Panc1 (cell line): ENCODE measurements around the gene MYL3. TPM values are rescaled to one million over a fixed set of nuclear protein-coding genes. Genes with fewer than 3 reads are reported as not detected.

Experiments used
- ATAC-seq: fragments of 200-7000 bp; cut with Tn5 transposase; 2 replicates; pipeline ENCODE4 v1.9.1; 2020; ENCODE audit warnings: mild to moderate bottlenecking, moderate library complexity
- BruUV-seq: library from RNA; stranded (reverse); fragments of 400-500 nt; replicated peaks from 2 replicates; lab custom pipeline; 2021; lab: Mats Ljungman, UMichigan
- CTCF ChIA-PET: fragments of 300-600 bp; sonication (Branson Sonifier 250); formaldehyde crosslinking; loops from one replicate; lab custom pipeline; 2022; ENCODE audit warnings: antibody characterized with exemption; lab: Charles Lee
- POLR2A ChIA-PET: fragments of 300-600 bp; sonication (Branson Sonifier 250); formaldehyde crosslinking; loops from one replicate; lab custom pipeline; 2022; ENCODE audit warnings: antibody characterized with exemption; lab: Charles Lee
- DNase-seq: peaks from one replicate; pipeline ENCODE4 v3.0.0-alpha.2; 2010; ENCODE audit warnings: low read depth, low spot score
- H3K27ac ChIP-seq: 2 replicates; pipeline ENCODE4 v1.5.1; 2011; ENCODE audit warnings: mild to moderate bottlenecking, low read length, inconsistent platforms
- H3K27me3 ChIP-seq: fragments of 200-500 bp; sonication (Bioruptor generic); 2 replicates; pipeline ENCODE4 v1.6.0; 2014; ENCODE audit warnings: low read length, inconsistent platforms; ENCODE audit not compliant: control insufficient read depth, insufficient read depth
- H3K36me3 ChIP-seq: fragments of 200-500 bp; sonication (Bioruptor generic); 2 replicates; pipeline ENCODE4 v1.5.1; 2014; ENCODE audit warnings: inconsistent platforms, mild to moderate bottlenecking, low read length, moderate library complexity; ENCODE audit not compliant: control insufficient read depth, insufficient read depth
- H3K4me1 ChIP-seq: 2 replicates; pipeline ENCODE4 v1.5.1; 2011; ENCODE audit warnings: inconsistent platforms, mild to moderate bottlenecking, low read length, moderate library complexity; ENCODE audit not compliant: control insufficient read depth, insufficient read depth
- H3K4me3 ChIP-seq, 2 experiments: 2 replicates each; pipeline ENCODE4 v1.5.1; 2011 to 2012; ENCODE audit warnings: low read depth in 2 of 2, low read length in 2 of 2, mild to moderate bottlenecking in 2 of 2, inconsistent platforms in 1 of 2, moderate library complexity in 1 of 2
- H3K9me3 ChIP-seq: fragments of 200-500 bp; sonication (Bioruptor generic); 2 replicates; pipeline ENCODE4 v1.5.1; 2014; ENCODE audit warnings: low read depth, mild to moderate bottlenecking, inconsistent platforms, low read length, moderate library complexity; ENCODE audit not compliant: control insufficient read depth, insufficient read depth
- CTCF ChIP-seq: fragments of 450-650 bp; IDR thresholded peaks from 2 replicates; pipeline ENCODE4 v1.5.1; 2017; ENCODE audit warnings: mild to moderate bottlenecking
- POLR2AphosphoS5 ChIP-seq: IDR thresholded peaks from 2 replicates; pipeline ENCODE4 v1.6.1; 2012; ENCODE audit warnings: mild to moderate bottlenecking, low read depth, low read length, moderate library complexity
- REST ChIP-seq, 2 experiments: IDR thresholded peaks; 2 replicates each; pipeline ENCODE4 v1.6.1; 2011 to 2012; ENCODE audit warnings: low read depth in 2 of 2, control low read depth in 1 of 2, low read length in 1 of 2, mild to moderate bottlenecking in 1 of 2, moderate library complexity in 1 of 2; ENCODE audit not compliant: insufficient read depth in 1 of 2
- SIN3A ChIP-seq: IDR thresholded peaks from 2 replicates; pipeline ENCODE4 v1.6.1; 2012; ENCODE audit warnings: low read depth, mild to moderate bottlenecking, low read length, moderate library complexity, borderline replicate concordance; ENCODE audit not compliant: insufficient read depth
- TCF7L2 ChIP-seq: IDR thresholded peaks from 2 replicates; pipeline ENCODE4 v1.6.1; 2011; ENCODE audit warnings: mild to moderate bottlenecking, low read depth, low read length, inconsistent platforms
- in situ Hi-C: cut with HindIII; loops from 2 replicates; pipeline ENCODE4 v1.10.0; 2016; ENCODE audit warnings: low sequenced_read_pairs, low pct_unique_long_range_greater_than_20kb
- intact Hi-C: fragments of 100-400 bp; cut with micrococcal nuclease; formaldehyde crosslinking; loops from one replicate; pipeline ENCODE4 v1.10.0; 2022; ENCODE audit not compliant: unreplicated experiment
- total RNA-seq: library from RNA; stranded (reverse); gene quantifications from one replicate; pipeline ENCODE4 v1.2.1, GENCODE V29; 2021; ENCODE audit not compliant: unreplicated experiment

The MYL3 gene
- total RNA-seq, 1 experiment from 2014 or later: not detected

- no peaks in the 10 kb centered on the region for H3K27me3 ChIP-seq
- DNase-seq (no peak), ATAC-seq (no peak)
- CTCF ChIA-PET: no interaction called here
- intact Hi-C loops: loop anchor here (2.0 kb wide), 1 partner anchor 192 kb away; no protein-coding TSS in a partner anchor
- no peaks in the 10 kb centered on the region for H3K36me3 ChIP-seq
- in situ Hi-C loops: no loop called here
- H3K9me3 ChIP-seq: no peaks in the 10 kb centered on the region
- H3K4me3 ChIP-seq: no peak overlapping the region
- TF ChIP-seq TCF7L2: no peak
- TF ChIP-seq CTCF: no peak
- TF ChIP-seq POLR2AphosphoS5: no peak
- TF ChIP-seq REST (IDR thresholded peaks at IDR 0.05; ENCODE audit: insufficient read depth in 1 of 2, low read depth in 2 of 2, low read length in 1 of 2): no peak
- no peak for TF ChIP-seq SIN3A
- POLR2A ChIA-PET: no interaction called here
- BruUV-seq: no TSS peak
- H3K27ac ChIP-seq: no peak overlapping the region
- peaks cover 3% of the 10 kb centered on the region; the same call in 1 of the 2 replicates for H3K4me1 ChIP-seq
Measured at GRCh38 chr3:46897031-46897430, 33.8 kb upstream of the MYL3 start.

- DNase-seq: no peak
- Histone ChIP-seq H3K36me3 (no peaks in the 10 kb centered on the region), H3K27me3 (no peaks in the 10 kb centered on the region), H3K9me3 (no peaks in the 10 kb centered on the region), H3K4me3 (no peak overlapping the region), H3K4me1 (peaks cover 3% of the 10 kb centered on the region; the same call in 1 of the 2 replicates), H3K27ac (no peak overlapping the region)
- in situ Hi-C loops (no loop called here), intact Hi-C loops (loop anchor here (2.0 kb wide), 1 partner anchor 192 kb away; no protein-coding TSS in a partner anchor)
- no peak for TF ChIP-seq SIN3A
- POLR2A ChIA-PET: no interaction called here
- CTCF ChIA-PET: interaction anchor here (0.5 to 1.8 kb wide), 3 partner anchors 13 to 29 kb away, joined by 3 to 11 read pairs (median 4); no protein-coding TSS in a partner anchor
- no TSS peak for BruUV-seq
- no peak for ATAC-seq
Measured at GRCh38 chr3:46896386-46896785, 33.1 kb upstream of the MYL3 start.

- Histone ChIP-seq H3K4me1 (peaks cover 3% of the 10 kb centered on the region; the same call in 1 of the 2 replicates), H3K27me3 (no peaks in the 10 kb centered on the region), H3K27ac (no peak overlapping the region), H3K4me3 (no peak overlapping the region), H3K36me3 (no peaks in the 10 kb centered on the region), H3K9me3 (no peaks in the 10 kb centered on the region)
- in situ Hi-C loops (no loop called here), intact Hi-C loops (loop anchor here (2.0 kb wide), 1 partner anchor 191 kb away; no protein-coding TSS in a partner anchor)
- POLR2A ChIA-PET: no interaction called here
- BruUV-seq: no TSS peak
- DNase-seq (no peak), ATAC-seq (no peak)
- CTCF ChIA-PET: interaction anchor here (0.5 to 1.8 kb wide), 3 partner anchors 13 to 28 kb away, joined by 3 to 11 read pairs (median 4); no protein-coding TSS in a partner anchor
- TF ChIP-seq SIN3A (no peak), CTCF (no peak), POLR2AphosphoS5 (no peak)
Measured at GRCh38 chr3:46895761-46896160, 32.5 kb upstream of the MYL3 start.
